Caco-2 (cell line): Measurements from ENCODE around the gene ADGRL1. TPM values are rescaled to one million over a fixed set of nuclear protein-coding genes. Genes with fewer than 3 reads are reported as not detected.

Experiments
- BruUV-seq: library from RNA; stranded (reverse); fragments of 400-500 nt; replicated peaks from 2 replicates; lab custom pipeline; 2021; lab: Mats Ljungman, UMichigan
- CTCF ChIA-PET: fragments of 300-600 bp; sonication (Branson Sonifier 250); formaldehyde crosslinking; loops from one replicate; lab custom pipeline; 2022; ENCODE audit warnings: antibody characterized with exemption; lab: Charles Lee
- POLR2A ChIA-PET: fragments of 300-600 bp; sonication (Branson Sonifier 250); formaldehyde crosslinking; loops from one replicate; lab custom pipeline; 2022; ENCODE audit warnings: antibody characterized with exemption; lab: Charles Lee
- DNase-seq, 2 experiments: peaks; one replicate each; pipeline versions ENCODE4 v3.0.0 to v3.0.0-alpha.2; 2020 to 2022
- H3K27me3 ChIP-seq: replicated peaks from 2 replicates; pipeline ENCODE4 v1.6.0; 2011; ENCODE audit warnings: low read length; ENCODE audit not compliant: control insufficient read depth, insufficient read depth
- H3K36me3 ChIP-seq: 2 replicates; pipeline ENCODE4 v1.5.1; 2011; ENCODE audit warnings: low read length; ENCODE audit not compliant: control insufficient read depth, insufficient read depth
- H3K4me1 ChIP-seq: fragments of 250-450 bp; sonication (Bioruptor Pico); 2 replicates; pipeline ENCODE4 v1.5.1; 2020; ENCODE audit warnings: mild to moderate bottlenecking
- H3K4me3 ChIP-seq: 2 replicates; pipeline ENCODE4 v1.5.1; 2011; ENCODE audit warnings: low read depth, mild to moderate bottlenecking, control low read depth, low read length
- H3K9me3 ChIP-seq: fragments of 250-450 bp; sonication (Bioruptor Pico); 2 replicates; pipeline ENCODE4 v1.5.1; 2020; ENCODE audit warnings: mild to moderate bottlenecking, moderate library complexity
- H3K27ac Mint-ChIP-seq: one replicate; pipeline ENCODE4 v1.8.0; 2022; ENCODE audit warnings: mixed read lengths; ENCODE audit not compliant: unreplicated experiment
- H3K27me3 Mint-ChIP-seq: one replicate; pipeline ENCODE4 v1.8.0; 2022; ENCODE audit warnings: mixed read lengths; ENCODE audit not compliant: insufficient read depth, unreplicated experiment
- H3K36me3 Mint-ChIP-seq: one replicate; pipeline ENCODE4 v1.8.0; 2022; ENCODE audit warnings: mild to moderate bottlenecking, mixed read lengths; ENCODE audit not compliant: insufficient read depth, unreplicated experiment
- H3K4me1 Mint-ChIP-seq: one replicate; pipeline ENCODE4 v1.8.0; 2022; ENCODE audit warnings: low read depth, mixed read lengths; ENCODE audit not compliant: unreplicated experiment
- H3K4me3 Mint-ChIP-seq: one replicate; pipeline ENCODE4 v1.8.0; 2022; ENCODE audit warnings: mild to moderate bottlenecking, moderate library complexity, mixed read lengths; ENCODE audit not compliant: unreplicated experiment
- H3K9me3 Mint-ChIP-seq: one replicate; pipeline ENCODE4 v1.8.0; 2022; ENCODE audit warnings: mixed read lengths; ENCODE audit not compliant: unreplicated experiment
- CTCF ChIP-seq, 2 experiments: fragments of 200-600 bp in 1 of 2; IDR thresholded peaks; 1 replicate in 1 of 2; 2 replicates in 1 of 2; pipeline versions ENCODE4 v1.5.1 to v1.8.0; 2011 to 2022; ENCODE audit warnings: antibody characterized with exemption in 1 of 2, control low read depth in 1 of 2, inconsistent platforms in 1 of 2, low read depth in 1 of 2, low read length in 1 of 2, mild to moderate bottlenecking in 1 of 2, moderate library complexity in 1 of 2; ENCODE audit not compliant: insufficient read depth in 1 of 2, severe bottlenecking in 1 of 2, unreplicated experiment in 1 of 2
- intact Hi-C: fragments of 100-400 bp; cut with micrococcal nuclease; formaldehyde crosslinking; loops from one replicate; pipeline ENCODE4 v1.10.0; 2022; ENCODE audit not compliant: unreplicated experiment
- total RNA-seq: library from RNA; stranded (reverse); gene quantifications from 2 replicates; pipeline ENCODE4 v1.2.3, GENCODE V29; 2022

Gene ADGRL1
- total RNA-seq, 1 experiment from 2014 or later, result 17.6 TPM

DNA sequence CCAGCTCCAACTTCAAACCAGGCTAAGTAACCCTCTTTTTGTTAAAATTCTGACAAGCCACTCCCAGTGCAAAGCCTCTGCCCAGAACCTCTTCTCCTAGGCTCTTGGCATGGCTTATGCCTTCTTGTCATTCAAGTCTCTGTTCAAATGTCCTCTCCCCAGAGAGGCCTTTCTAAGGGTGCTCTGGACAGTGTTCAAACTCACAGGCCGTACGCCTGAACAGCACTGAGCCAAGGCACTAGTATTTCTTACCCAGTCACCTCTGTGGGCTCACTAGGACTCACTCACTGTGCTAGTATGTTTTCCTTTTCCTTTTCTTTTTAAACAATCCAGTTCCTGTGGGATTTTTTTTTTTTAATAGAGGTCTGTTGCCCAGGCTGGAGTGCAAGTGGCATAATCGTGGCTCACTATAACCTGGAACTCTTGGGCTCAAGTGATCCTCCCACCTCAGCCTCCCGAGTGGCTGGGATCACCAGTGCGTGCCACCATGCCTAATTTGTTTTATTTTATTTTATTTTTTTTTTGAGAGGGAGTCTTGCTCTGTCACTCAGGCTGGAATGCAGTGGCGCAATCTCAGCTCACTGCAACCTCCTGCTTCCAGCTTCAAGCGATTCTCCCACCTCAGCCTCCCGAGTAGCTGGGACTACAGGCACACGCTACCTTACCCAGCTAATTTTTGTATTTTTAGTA lies 67.2 kb downstream of the ADGRL1 start:
- no TSS peak for BruUV-seq
- intact Hi-C loops, result loop anchor here (5.0 kb wide), 2 partner anchors 66 to 209 kb away; partner anchors contain the start of gene MISP3
- CTCF ChIA-PET, result no interaction called here
- Histone ChIP-seq H3K36me3 (no peaks in the 10 kb centered on the region), H3K4me3 (no peak overlapping the region), H3K9me3 (no peaks in the 10 kb centered on the region), H3K4me1 (peaks cover 5% of the 10 kb centered on the region; the same call in 1 of the 2 replicates), H3K27me3 (no peaks in the 10 kb centered on the region)
- Mint-ChIP-seq H3K4me3 (peak overlapping the region; percentile 74), H3K9me3 (no peaks in the 10 kb centered on the region), H3K27me3 (no peaks in the 10 kb centered on the region), H3K36me3 (peaks cover 26% of the 10 kb centered on the region), H3K27ac (peak overlapping the region; percentile 76), H3K4me1 (peaks cover 7% of the 10 kb centered on the region)
- no peak for TF ChIP-seq CTCF (IDR thresholded peaks at IDR 0.05; ENCODE audit: insufficient read depth in 1 of 2, low read depth in 1 of 2, low read length in 1 of 2, severe bottlenecking in 1 of 2, unreplicated experiment in 1 of 2)
- DNase-seq, result no peak
- POLR2A ChIA-PET, result no interaction called here

GRCh38 chr19:14136509-14137281 lies 69.3 kb downstream of the ADGRL1 start, which contains the start of gene ASF1B:
Gene ASF1B, minus strand, starts transcription at chr19:14136589. Its CDS starts 133 bp downstream, at chr19:14136456.
- intact Hi-C loops, result loop anchor here (1.0 to 5.0 kb wide), 5 partner anchors 18 to 336 kb away; partner anchors contain the start of gene MISP3
- H3K4me1 Mint-ChIP-seq, result peaks cover 7% of the 10 kb centered on the region
- POLR2A ChIA-PET, result interaction anchor here (0.5 to 1.7 kb wide), 26 partner anchors 10 to 1970 kb away, joined by 3 to 16 read pairs (median 6); partner anchors contain the start of genes ADGRE5, DDX39A, DNAJB1 and PRKACA

More at GRCh38 chr19:14136509-14137281, 69.3 kb downstream of the ADGRL1 start, which contains the start of gene ASF1B:
- no peaks in the 10 kb centered on the region for H3K27me3 ChIP-seq
- DNase-seq, result peak; percentile 98 to 99
- CTCF ChIA-PET, result interaction anchor here (0.6 to 2.2 kb wide), 41 partner anchors 8 to 1083 kb away, joined by 3 to 27 read pairs (median 5); partner anchors contain the start of genes ADGRE5, IL27RA, MISP3 and NDUFB7
- no TSS peak for BruUV-seq
- Mint-ChIP-seq H3K4me3 (peak within 1 kb of the TSS; percentile 74), H3K36me3 (peaks cover 31% of the 10 kb centered on the region), H3K9me3 (no peaks in the 10 kb centered on the region), H3K27me3 (no peaks in the 10 kb centered on the region), H3K27ac (peak within 1 kb of the TSS; percentile 83)
- H3K4me1 ChIP-seq, result peaks cover 5% of the 10 kb centered on the region; the same call in 1 of the 2 replicates
- peak within 1 kb of the TSS; percentile 93 for H3K4me3 ChIP-seq
- TF ChIP-seq CTCF (IDR thresholded peaks at IDR 0.05; ENCODE audit: insufficient read depth in 1 of 2, low read depth in 1 of 2, low read length in 1 of 2, severe bottlenecking in 1 of 2, unreplicated experiment in 1 of 2), result peak; percentile 35 to 75
- H3K36me3 ChIP-seq, result no peaks in the 10 kb centered on the region; the same call in 1 of the 2 replicates
- H3K9me3 ChIP-seq, result no peaks in the 10 kb centered on the region
